Measurements from ENCODE around the gene SYNE2. TPM values are rescaled to one million over a fixed set of nuclear protein-coding genes. Genes with fewer than 3 reads are reported as not detected.

Gene SYNE2
- total RNA-seq, 1 experiment from 2014 or later: 16.0 TPM

GRCh38 chr14:64248689-64249088, 395.9 kb downstream of the SYNE2 start:
- Histone ChIP-seq H3K4me3 (ENCODE audit: low read length) (no peak overlapping the region), H3F3A (ENCODE audit: low read length, unreplicated experiment) (no peaks in the 10 kb centered on the region), H3K9me3 (ENCODE audit: low read length) (no peaks in the 10 kb centered on the region), H3K4me2 (ENCODE audit: low read length) (no peak overlapping the region), H3K27ac (ENCODE audit: low read length) (no peak overlapping the region), H3K36me3 (ENCODE audit: low read depth, low read length) (no peaks in the 10 kb centered on the region), H3K27me3 (ENCODE audit: low read length) (no peaks in the 10 kb centered on the region), H3K79me2 (ENCODE audit: low read length) (no peaks in the 10 kb centered on the region), H3K4me1 (ENCODE audit: insufficient read depth, low read length) (0 out of 2 replicates have a peak, but pooled peaks cover 5% of the 10 kb centered on the region), H2AFZ (ENCODE audit: low read length) (no peak overlapping the region), H3K9me2 (replicated peaks; ENCODE audit: low read length) (no peaks in the 10 kb centered on the region; the same call in 1 of the 2 replicates), H4K20me1 (ENCODE audit: low read length) (no peaks in the 10 kb centered on the region), H3K9ac (ENCODE audit: low read length) (no peak overlapping the region)
- ChIA-PET CTCF (no interaction called here), POLR2A (ENCODE audit: unreplicated experiment) (no interaction called here)
- no TSS peak for BruUV-seq (replicated peaks)
- ATAC-seq: no peak
- no peak for DNase-seq
- TF ChIP-seq CTCF (conservative IDR thresholded peaks at IDR 0.05; ENCODE audit: low read depth, low read length): no peak
- TF ChIP-seq EZH2phosphoT487 (IDR thresholded peaks at IDR 0.05; ENCODE audit: borderline replicate concordance, low read length): no peak
- no peak for TF ChIP-seq EZH2 (IDR thresholded peaks at IDR 0.05; ENCODE audit: low read length, unreplicated experiment)
- intact Hi-C loops (cut with micrococcal nuclease): no loop called here

- Histone ChIP-seq H4K20me1 (ENCODE audit: low read length) (no peaks in the 10 kb centered on the region), H3K36me3 (ENCODE audit: low read depth, low read length) (no peaks in the 10 kb centered on the region), H3K79me2 (ENCODE audit: low read length) (no peaks in the 10 kb centered on the region), H3K4me2 (ENCODE audit: low read length) (no peak overlapping the region), H3K9me3 (ENCODE audit: low read length) (no peaks in the 10 kb centered on the region), H3K4me1 (ENCODE audit: insufficient read depth, low read length) (peaks cover 11% of the 10 kb centered on the region), H2AFZ (ENCODE audit: low read length) (no peak overlapping the region), H3K9ac (ENCODE audit: low read length) (no peak overlapping the region), H3K27me3 (ENCODE audit: low read length) (no peaks in the 10 kb centered on the region), H3K9me2 (replicated peaks; ENCODE audit: low read length) (no peaks in the 10 kb centered on the region; the same call in 1 of the 2 replicates), H3K27ac (ENCODE audit: low read length) (no peak overlapping the region), H3F3A (ENCODE audit: low read length, unreplicated experiment) (no peaks in the 10 kb centered on the region), H3K4me3 (ENCODE audit: low read length) (no peak overlapping the region)
- ChIA-PET POLR2A (ENCODE audit: unreplicated experiment) (no interaction called here), CTCF (interaction anchor here (0.7 kb wide), 1 partner anchor 540 kb away, joined by 4 read pairs; no protein-coding TSS in a partner anchor)
- ATAC-seq: no peak
- TF ChIP-seq CTCF (conservative IDR thresholded peaks at IDR 0.05; ENCODE audit: low read depth, low read length) (no peak), EZH2 (IDR thresholded peaks at IDR 0.05; ENCODE audit: low read length, unreplicated experiment) (no peak), EZH2phosphoT487 (IDR thresholded peaks at IDR 0.05; ENCODE audit: borderline replicate concordance, low read length) (no peak)
- no peak for DNase-seq
- no TSS peak for BruUV-seq (replicated peaks)
- intact Hi-C loops (cut with micrococcal nuclease): no loop called here
These were observed 396.6 kb downstream of the SYNE2 start for GRCh38 chr14:64249363-64249762.

- Histone ChIP-seq H3K4me3 (ENCODE audit: low read length) (peak overlapping the region; percentile 41; the same call in 1 of the 2 replicates), H3K36me3 (ENCODE audit: low read depth, low read length) (no peaks in the 10 kb centered on the region), H3F3A (ENCODE audit: low read length, unreplicated experiment) (no peaks in the 10 kb centered on the region), H3K79me2 (ENCODE audit: low read length) (no peaks in the 10 kb centered on the region), H3K9ac (ENCODE audit: low read length) (no peak overlapping the region), H4K20me1 (ENCODE audit: low read length) (no peaks in the 10 kb centered on the region), H3K27me3 (ENCODE audit: low read length) (no peaks in the 10 kb centered on the region), H2AFZ (ENCODE audit: low read length) (peak overlapping the region; percentile 23; the same call in 1 of the 2 replicates), H3K9me2 (replicated peaks; ENCODE audit: low read length) (no peaks in the 10 kb centered on the region), H3K27ac (ENCODE audit: low read length) (peak overlapping the region; percentile 40), H3K9me3 (ENCODE audit: low read length) (no peaks in the 10 kb centered on the region), H3K4me1 (ENCODE audit: insufficient read depth, low read length) (peaks cover 17% of the 10 kb centered on the region), H3K4me2 (ENCODE audit: low read length) (peak overlapping the region; percentile 74)
- TF ChIP-seq CTCF (conservative IDR thresholded peaks at IDR 0.05; ENCODE audit: low read depth, low read length) (no peak), EZH2phosphoT487 (IDR thresholded peaks at IDR 0.05; ENCODE audit: borderline replicate concordance, low read length) (no peak)
- peak; percentile 95 for ATAC-seq
- ChIA-PET POLR2A (ENCODE audit: unreplicated experiment) (interaction anchor here (0.6 kb wide), 1 partner anchor 378 kb away, joined by 3 read pairs; no protein-coding TSS in a partner anchor), CTCF (no interaction called here)
- intact Hi-C loops (cut with micrococcal nuclease): loop anchor here (5.0 kb wide), 1 partner anchor 176 kb away; no protein-coding TSS in a partner anchor
- no TSS peak for BruUV-seq (replicated peaks)
- peak; percentile 93 for DNase-seq
These were observed 400.9 kb downstream of the SYNE2 start for GRCh38 chr14:64253672-64254071.

Measured in PC-3 (cell line).